DND-41 (cell line): ENCODE measurements around the gene EXOC6.

ENCODE experiments used
- ATAC-seq: fragments of 200-7000 bp; cut with Tn5 transposase; 3 replicates; pipeline ENCODE4 v1.9.1; 2021; ENCODE audit warnings: low read depth; ENCODE audit not compliant: insufficient read depth
- DNase-seq: peaks from one replicate; pipeline ENCODE4 v3.0.0-alpha.2; 2020
- H2AFZ ChIP-seq: 2 replicates; pipeline ENCODE4 v1.6.0; 2012; ENCODE audit warnings: low read depth, low read length
- H3K27ac ChIP-seq: 2 replicates; pipeline ENCODE4 v1.5.1; 2012; ENCODE audit warnings: low read length, inconsistent platforms
- H3K27me3 ChIP-seq: fragments of 200-600 bp; sonication (generic); 2 replicates; pipeline ENCODE4 v1.6.0; 2012; ENCODE audit warnings: low read length, mild to moderate bottlenecking, inconsistent platforms; ENCODE audit not compliant: insufficient read depth, poor library complexity
- H3K36me3 ChIP-seq: 2 replicates; pipeline ENCODE4 v1.5.1; 2012; ENCODE audit warnings: low read length, inconsistent platforms; ENCODE audit not compliant: insufficient read depth
- H3K4me1 ChIP-seq: 2 replicates; pipeline ENCODE4 v1.5.1; 2012; ENCODE audit warnings: mild to moderate bottlenecking, low read length; ENCODE audit not compliant: insufficient read depth
- H3K4me2 ChIP-seq: 2 replicates; pipeline ENCODE4 v1.6.0; 2012; ENCODE audit warnings: mild to moderate bottlenecking, moderate library complexity, low read length, inconsistent platforms; ENCODE audit not compliant: insufficient read depth
- H3K4me3 ChIP-seq, 2 experiments: fragments of 200-600 bp in 1 of 2; shearing (Covaris generic) in 1 of 2; 2 replicates each; pipeline ENCODE4 v1.5.1; 2012 to 2016; ENCODE audit warnings: inconsistent platforms in 2 of 2, low read length in 2 of 2, mild to moderate bottlenecking in 2 of 2, low read depth in 1 of 2, moderate library complexity in 1 of 2
- H3K79me2 ChIP-seq: 2 replicates; pipeline ENCODE4 v1.6.0; 2012; ENCODE audit warnings: low read length, inconsistent platforms; ENCODE audit not compliant: insufficient read depth
- H3K9ac ChIP-seq: 2 replicates; pipeline ENCODE4 v1.6.0; 2012; ENCODE audit warnings: low read depth, mild to moderate bottlenecking, inconsistent platforms, low read length, moderate library complexity
- H3K9me3 ChIP-seq: 2 replicates; pipeline ENCODE4 v1.5.1; 2012; ENCODE audit warnings: low read length, moderate library complexity, mild to moderate bottlenecking, inconsistent platforms; ENCODE audit not compliant: insufficient read depth, severe bottlenecking
- H4K20me1 ChIP-seq: 2 replicates; pipeline ENCODE4 v1.6.0; 2012; ENCODE audit warnings: low read length; ENCODE audit not compliant: insufficient read depth
- EZH2 ChIP-seq: IDR thresholded peaks from 3 replicates; pipeline ENCODE4 v1.6.1; 2012; ENCODE audit warnings: borderline replicate concordance, low read depth, mild to moderate bottlenecking, moderate library complexity, low read length, inconsistent platforms; ENCODE audit not compliant: severe bottlenecking
- TF ChIP-seq, protein P1 (sequence below): IDR thresholded peaks from 2 replicates; pipeline ENCODE4 v1.5.1; 2012; ENCODE audit warnings: borderline replicate concordance, low read length, moderate library complexity, mild to moderate bottlenecking; ENCODE audit not compliant: poor library complexity, severe bottlenecking; ENCODE audit errors: extremely low read depth

Gene EXOC6

GRCh38 chr10:93064874-93065660 lies 216.7 kb downstream of the EXOC6 start:
- no peaks in the 10 kb centered on the region for H4K20me1 ChIP-seq
- no peaks in the 10 kb centered on the region for H3K9me3 ChIP-seq
- no peak overlapping the region for H3K9ac ChIP-seq
- H3K27ac ChIP-seq, result no peak overlapping the region
- H3K4me1 ChIP-seq, result no peaks in the 10 kb centered on the region
- no peaks in the 10 kb centered on the region for H3K79me2 ChIP-seq
- no peaks in the 10 kb centered on the region for H3K27me3 ChIP-seq
- H3K36me3 ChIP-seq, result peaks cover 25% of the 10 kb centered on the region
- ATAC-seq (no peak), DNase-seq (no peak)
- TF ChIP-seq, protein P1, sequence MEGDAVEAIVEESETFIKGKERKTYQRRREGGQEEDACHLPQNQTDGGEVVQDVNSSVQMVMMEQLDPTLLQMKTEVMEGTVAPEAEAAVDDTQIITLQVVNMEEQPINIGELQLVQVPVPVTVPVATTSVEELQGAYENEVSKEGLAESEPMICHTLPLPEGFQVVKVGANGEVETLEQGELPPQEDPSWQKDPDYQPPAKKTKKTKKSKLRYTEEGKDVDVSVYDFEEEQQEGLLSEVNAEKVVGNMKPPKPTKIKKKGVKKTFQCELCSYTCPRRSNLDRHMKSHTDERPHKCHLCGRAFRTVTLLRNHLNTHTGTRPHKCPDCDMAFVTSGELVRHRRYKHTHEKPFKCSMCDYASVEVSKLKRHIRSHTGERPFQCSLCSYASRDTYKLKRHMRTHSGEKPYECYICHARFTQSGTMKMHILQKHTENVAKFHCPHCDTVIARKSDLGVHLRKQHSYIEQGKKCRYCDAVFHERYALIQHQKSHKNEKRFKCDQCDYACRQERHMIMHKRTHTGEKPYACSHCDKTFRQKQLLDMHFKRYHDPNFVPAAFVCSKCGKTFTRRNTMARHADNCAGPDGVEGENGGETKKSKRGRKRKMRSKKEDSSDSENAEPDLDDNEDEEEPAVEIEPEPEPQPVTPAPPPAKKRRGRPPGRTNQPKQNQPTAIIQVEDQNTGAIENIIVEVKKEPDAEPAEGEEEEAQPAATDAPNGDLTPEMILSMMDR, result no peak
- TF ChIP-seq EZH2, result no peak
- no peak overlapping the region for H3K4me2 ChIP-seq
- no peak overlapping the region for H3K4me3 ChIP-seq
- no peak overlapping the region for H2AFZ ChIP-seq

GRCh38 chr10:93065675-93066543 lies 217.6 kb downstream of the EXOC6 start:
- Histone ChIP-seq H3K27me3 (no peaks in the 10 kb centered on the region), H3K9ac (no peak overlapping the region), H3K9me3 (no peaks in the 10 kb centered on the region), H3K27ac (no peak overlapping the region), H3K4me3 (no peak overlapping the region), H2AFZ (no peak overlapping the region), H3K79me2 (no peaks in the 10 kb centered on the region), H4K20me1 (no peaks in the 10 kb centered on the region), H3K4me2 (no peak overlapping the region), H3K4me1 (no peaks in the 10 kb centered on the region), H3K36me3 (peaks cover 17% of the 10 kb centered on the region)
- no peak for TF ChIP-seq EZH2
- TF ChIP-seq, protein P1, result no peak
- DNase-seq, result no peak
- no peak for ATAC-seq

DNA sequence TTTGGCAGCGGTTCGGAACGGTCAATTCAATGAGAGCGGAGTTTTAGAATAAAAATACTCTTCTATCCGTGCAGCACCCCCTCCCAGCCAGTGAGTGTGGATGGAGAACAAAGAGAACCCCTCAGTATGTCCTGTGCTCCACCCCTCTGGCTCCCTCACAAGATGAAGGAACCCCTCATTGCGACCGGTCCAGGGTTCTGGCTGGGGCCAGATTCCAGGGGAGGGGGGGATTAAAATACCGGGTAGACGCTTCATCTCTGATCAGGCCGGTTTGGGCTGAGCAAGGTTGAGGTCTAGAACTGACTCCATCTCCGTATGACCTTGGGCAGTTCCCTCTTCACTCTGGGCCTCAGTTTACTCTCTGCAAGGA lies 218.2 kb downstream of the EXOC6 start:
- H3K4me1 ChIP-seq, result no peaks in the 10 kb centered on the region

More for the DNA sequence above, 218.2 kb downstream of the EXOC6 start:
- no peak overlapping the region for H3K27ac ChIP-seq
- H4K20me1 ChIP-seq, result no peaks in the 10 kb centered on the region
- H3K36me3 ChIP-seq, result peaks cover 12% of the 10 kb centered on the region
- ATAC-seq (no peak), DNase-seq (no peak)
- no peak overlapping the region for H3K9ac ChIP-seq
- H3K4me2 ChIP-seq, result no peak overlapping the region
- H3K79me2 ChIP-seq, result no peaks in the 10 kb centered on the region
- no peaks in the 10 kb centered on the region for H3K27me3 ChIP-seq
- H3K4me3 ChIP-seq, result no peak overlapping the region
- H2AFZ ChIP-seq, result no peak overlapping the region
- H3K9me3 ChIP-seq, result no peaks in the 10 kb centered on the region
- TF ChIP-seq, protein P1, result no peak
